Left ventricle myocardium superior (tissue), 1 donor: ENCODE measurements around the gene FBXO8. TPM values are rescaled to one million over a fixed set of nuclear protein-coding genes. Genes with fewer than 3 reads are reported as not detected.

Experiments
- ATAC-seq: fragments of 200-7000 bp; cut with Tn5 transposase; one replicate; pipeline ENCODE4 v1.9.1; 2020; ENCODE audit warnings: mild to moderate bottlenecking, moderate library complexity
- DNase-seq: peaks from one replicate; pipeline ENCODE4 v3.0.0-alpha.2; 2020
- intact Hi-C: fragments of 100-400 bp; cut with micrococcal nuclease; formaldehyde crosslinking; loops from one replicate; pipeline ENCODE4 v1.11.0; 2022
- total RNA-seq: library from RNA; stranded (reverse); fragmentation: NEBNext Ultra II Directional; extraction: Animal tissue kit (Norgen Biotek cat#: 25700); gene quantifications from one replicate; pipeline ENCODE4 v1.2.1, GENCODE V29; 2021
- donor health status: DM: no; HTN: yes; CAD: no; lungs with severe emphysema.

FBXO8 gene
- total RNA-seq, 1 donor from 2014 or later: 27.0 TPM

GRCh38 chr4:174215961-174216680, 67.3 kb downstream of the FBXO8 start:
- no peak for ATAC-seq
- DNase-seq: no peak
- intact Hi-C loops: no loop called here

- intact Hi-C loops: no loop called here
- ATAC-seq (no peak), DNase-seq (no peak)
These were observed 68.4 kb downstream of the FBXO8 start for GRCh38 chr4:174215057-174215456.

GRCh38 chr4:174214101-174214878, 69.2 kb downstream of the FBXO8 start:
- DNase-seq: peak; percentile 58
- intact Hi-C loops: no loop called here
- ATAC-seq: peak; percentile 72

DNA sequence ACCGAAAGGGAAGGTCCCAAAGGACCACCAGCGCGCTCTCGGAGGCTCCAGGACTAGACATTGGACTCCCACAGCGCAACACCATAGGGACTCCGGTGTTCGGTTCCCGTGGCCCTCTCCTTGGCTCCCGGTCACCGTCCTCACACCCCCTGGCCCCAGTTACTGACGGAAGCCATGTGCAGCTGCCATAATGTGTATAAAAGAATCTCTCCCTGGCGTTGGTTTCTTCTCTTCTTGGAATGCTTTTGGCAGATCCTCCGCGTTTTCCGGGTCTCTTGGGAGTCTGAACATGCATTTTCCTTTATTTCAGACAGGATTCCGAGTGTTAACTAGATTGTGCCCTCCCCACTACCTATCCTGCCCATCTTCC, 69.8 kb downstream of the FBXO8 start:
- intact Hi-C loops: no loop called here
- DNase-seq (no peak), ATAC-seq (no peak)

DNA sequence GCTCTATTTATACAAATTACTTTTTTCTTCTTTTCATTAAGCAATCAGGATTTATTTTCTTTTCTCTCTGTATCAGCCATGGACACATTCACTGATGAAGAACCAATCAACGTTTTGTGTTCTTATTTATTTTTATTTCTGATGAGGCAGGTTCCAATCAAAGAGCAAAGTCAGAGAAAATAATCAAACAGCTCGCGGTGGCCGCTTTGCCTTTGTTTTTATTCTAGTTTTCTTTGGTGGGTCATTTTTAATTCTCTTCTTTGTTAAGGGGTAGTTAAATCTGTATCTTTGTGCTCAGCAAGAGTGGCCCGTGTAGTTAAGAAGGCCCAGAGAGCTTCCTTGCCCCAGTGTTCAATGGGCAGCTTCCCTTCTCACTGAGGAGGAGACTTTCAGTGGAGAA, 71.4 kb downstream of the FBXO8 start:
- intact Hi-C loops: no loop called here
- DNase-seq (no peak), ATAC-seq (no peak)

GRCh38 chr4:174211622-174212044, 71.8 kb downstream of the FBXO8 start:
- intact Hi-C loops: no loop called here
- no peak for ATAC-seq
- no peak for DNase-seq

DNA sequence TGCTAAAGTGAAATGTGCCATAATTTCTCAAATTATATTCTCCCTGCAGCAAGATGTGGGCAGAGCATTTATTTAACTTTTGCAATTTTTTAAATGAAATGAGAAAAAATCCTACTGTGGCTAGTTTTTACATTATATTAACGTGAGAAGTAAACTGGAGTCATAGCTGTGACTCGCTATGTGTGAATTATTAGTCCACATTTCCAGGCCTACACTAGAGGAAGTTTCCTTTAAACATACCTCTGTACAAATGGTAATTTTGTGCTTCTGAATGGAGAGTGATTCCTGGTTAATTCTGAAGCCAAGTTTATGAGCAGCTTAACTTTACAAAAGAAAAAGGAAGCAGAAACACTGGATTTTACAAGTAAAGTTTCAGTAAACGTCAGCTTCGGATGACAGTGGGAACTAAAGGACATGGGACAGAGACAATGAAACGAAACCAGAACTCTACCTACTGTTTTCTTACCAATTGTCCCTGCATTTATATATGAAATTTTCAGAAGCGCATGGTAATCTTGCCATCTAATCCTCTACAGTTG, 72.4 kb downstream of the FBXO8 start:
- DNase-seq (no peak), ATAC-seq (no peak)
- intact Hi-C loops: no loop called here

GRCh38 chr4:174210354-174210753, 73.1 kb downstream of the FBXO8 start:
- ATAC-seq (no peak), DNase-seq (no peak)
- intact Hi-C loops: no loop called here

GRCh38 chr4:174209341-174209740, 74.1 kb downstream of the FBXO8 start:
- ATAC-seq: no peak
- DNase-seq: no peak
- intact Hi-C loops: no loop called here

DNA sequence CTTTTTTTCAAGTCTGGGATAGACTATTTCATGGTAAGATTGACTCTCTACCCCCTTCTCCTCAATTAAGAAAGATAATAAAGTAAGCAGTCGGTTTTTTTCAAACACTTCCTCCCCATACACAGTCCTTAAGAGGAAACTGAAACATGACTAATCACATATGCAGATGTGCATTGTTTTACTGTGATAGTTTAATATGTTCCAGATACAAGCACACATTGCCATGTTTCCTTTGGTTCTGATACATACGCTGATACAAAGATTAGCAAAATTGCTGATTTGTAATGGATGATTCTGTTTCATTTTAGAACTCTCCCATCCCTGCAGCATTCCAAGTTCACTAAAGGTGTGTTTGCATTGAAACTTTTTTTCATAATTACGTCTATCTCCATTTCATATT, 76.1 kb downstream of the FBXO8 start:
- intact Hi-C loops: no loop called here
- DNase-seq: no peak
- ATAC-seq: no peak

GRCh38 chr4:174204164-174204831, 79.2 kb downstream of the FBXO8 start:
- no peak for ATAC-seq
- intact Hi-C loops: no loop called here

GRCh38 chr4:174201871-174202270, 81.6 kb downstream of the FBXO8 start:
- DNase-seq: no peak
- no peak for ATAC-seq
- intact Hi-C loops: no loop called here

More at GRCh38 chr4:174204164-174204831, 79.2 kb downstream of the FBXO8 start:
- DNase-seq: no peak

- DNase-seq (no peak), ATAC-seq (no peak)
- intact Hi-C loops: no loop called here
These were observed 83.7 kb downstream of the FBXO8 start for GRCh38 chr4:174199735-174200134.

DNA sequence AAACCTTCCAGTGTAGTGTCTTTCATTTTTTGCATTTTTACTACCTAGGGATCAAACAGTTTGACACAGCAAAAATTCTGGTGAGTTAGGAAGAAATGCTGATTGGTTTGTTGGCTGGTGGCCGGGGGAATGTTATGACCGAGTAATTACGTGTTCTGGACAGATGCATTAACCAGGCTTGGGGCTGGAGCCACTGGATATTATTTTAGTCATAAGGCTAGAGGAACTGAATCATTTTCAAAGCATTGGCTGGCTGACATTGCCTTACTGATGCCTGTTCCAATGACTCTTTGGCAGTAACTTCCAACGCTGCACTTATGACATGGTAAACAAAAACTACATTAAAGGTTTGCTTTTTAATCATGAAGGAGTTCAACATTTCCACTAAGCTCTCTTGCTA, 84.6 kb downstream of the FBXO8 start:
- intact Hi-C loops: no loop called here
- ATAC-seq: no peak

DNA sequence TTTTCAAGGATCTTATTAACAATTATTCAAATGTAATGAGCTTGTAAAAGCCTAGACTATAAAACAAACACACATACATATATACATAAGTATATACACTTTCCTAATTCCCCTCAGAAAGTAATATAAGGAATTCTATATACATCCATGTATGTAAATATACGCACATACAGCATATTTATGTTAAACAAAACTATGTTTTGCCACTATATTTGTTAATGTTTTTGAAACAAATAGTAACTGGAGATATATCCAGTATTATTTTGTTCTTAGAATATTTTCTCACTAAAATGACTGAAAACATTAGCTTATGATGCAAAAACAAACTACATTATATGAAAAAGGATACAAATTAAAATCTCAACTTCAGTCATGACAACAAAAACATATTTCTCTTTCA, 85.1 kb downstream of the FBXO8 start:
- intact Hi-C loops: no loop called here
- DNase-seq: no peak
- no peak for ATAC-seq

More for the DNA sequence above, 84.6 kb downstream of the FBXO8 start:
- no peak for DNase-seq

- DNase-seq (no peak), ATAC-seq (no peak)
- intact Hi-C loops: no loop called here
These were observed 89.8 kb downstream of the FBXO8 start for GRCh38 chr4:174193438-174194374.

DNA sequence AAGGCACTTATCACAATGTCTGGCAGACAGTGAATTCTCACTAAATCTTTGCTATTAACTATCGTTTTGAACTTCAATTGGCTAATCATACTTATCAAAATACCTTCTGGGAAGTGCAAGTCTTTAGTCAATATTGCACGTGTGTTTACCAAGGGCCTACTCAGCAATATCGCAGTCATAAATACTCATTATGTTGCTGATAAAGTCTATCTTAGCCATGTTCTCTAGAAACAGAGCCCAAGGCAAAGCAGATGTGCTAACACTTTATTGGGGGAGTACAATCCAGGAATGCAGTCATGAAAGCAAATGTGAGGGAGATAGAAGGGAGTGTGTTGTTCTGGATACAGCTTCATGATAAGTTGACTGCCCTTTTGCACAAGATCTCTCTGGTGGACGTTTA, 90.5 kb downstream of the FBXO8 start:
- intact Hi-C loops: no loop called here
- DNase-seq (no peak), ATAC-seq (no peak)

GRCh38 chr4:174190832-174191500, 92.5 kb downstream of the FBXO8 start:
- intact Hi-C loops: no loop called here
- no peak for DNase-seq
- no peak for ATAC-seq
